ENCODE results near the gene MEFV. TPM values are rescaled to one million over a fixed set of nuclear protein-coding genes. Genes with fewer than 3 reads are reported as not detected.
"Not testable (repeated sequence)": the region's sequence is repeated elsewhere in the genome, so short reads cannot be mapped to it uniquely, and the experiment has no call there.

Gene MEFV
- total RNA-seq, 1 donor from 2014 or later, result 1.1 TPM

- no peak for ATAC-seq
- no peak for DNase-seq (ENCODE audit: missing footprints)
- intact Hi-C loops (cut with DNase I), result loop anchor here (2.0 to 5.0 kb wide), 2 partner anchors 27 to 46 kb away; partner anchors contain the start of gene ZNF263
Observed at GRCh38 chr16:3235856-3236669, 20.4 kb downstream of the MEFV start.

- peak; percentile 99 for ATAC-seq
- intact Hi-C loops (cut with DNase I), result loop anchor here (2.0 to 5.0 kb wide), 3 partner anchors 28 to 67 kb away; partner anchors contain the start of gene ZNF263
- peak; percentile 99 for DNase-seq (ENCODE audit: missing footprints)
Observed at GRCh38 chr16:3234857-3235561, 21.4 kb downstream of the MEFV start, which contains the start of gene ZNF200. ZNF200 (minus strand) TSS chr16:3235158; CDS start chr16:3233755, 1,403 bp downstream.

- ATAC-seq, result no peak
Observed at GRCh38 chr16:3234543-3234856, 21.9 kb downstream of the MEFV start.

GRCh38 chr16:3223913-3224515 lies 32.4 kb downstream of the MEFV start:
- ATAC-seq (no peak), DNase-seq (ENCODE audit: missing footprints) (no peak)
- intact Hi-C loops (cut with DNase I), result no loop called here

More at GRCh38 chr16:3234543-3234856, 21.9 kb downstream of the MEFV start:
- intact Hi-C loops (cut with DNase I), result loop anchor here (2.0 to 5.0 kb wide), 2 partner anchors 28 to 68 kb away; no protein-coding TSS in a partner anchor
- no peak for DNase-seq (ENCODE audit: missing footprints)

GRCh38 chr16:3220839-3221238 lies 35.6 kb downstream of the MEFV start:
- DNase-seq (ENCODE audit: missing footprints), result no peak
- ATAC-seq, result no peak
- intact Hi-C loops (cut with DNase I), result no loop called here

- ATAC-seq (no peak), DNase-seq (ENCODE audit: missing footprints) (no peak)
- intact Hi-C loops (cut with DNase I), result no loop called here
Observed at GRCh38 chr16:3216263-3216640, 40.2 kb downstream of the MEFV start.

- intact Hi-C loops (cut with DNase I), result no loop called here
- no peak for ATAC-seq
- DNase-seq (ENCODE audit: missing footprints), result no peak
Observed at GRCh38 chr16:3215601-3216262, 40.7 kb downstream of the MEFV start.

GRCh38 chr16:3214904-3215600 lies 41.4 kb downstream of the MEFV start:
- DNase-seq (ENCODE audit: missing footprints), result no peak

GRCh38 chr16:3212567-3212966 lies 43.9 kb downstream of the MEFV start:
- ATAC-seq (no peak), DNase-seq (ENCODE audit: missing footprints) (no peak)
- intact Hi-C loops (cut with DNase I), result no loop called here

More at GRCh38 chr16:3214904-3215600, 41.4 kb downstream of the MEFV start:
- intact Hi-C loops (cut with DNase I), result no loop called here
- ATAC-seq, result no peak

GRCh38 chr16:3212006-3212405 lies 44.4 kb downstream of the MEFV start:
- no peak for DNase-seq (ENCODE audit: missing footprints)
- intact Hi-C loops (cut with DNase I), result no loop called here
- ATAC-seq, result no peak

- intact Hi-C loops (cut with DNase I), result no loop called here
- ATAC-seq (no peak), DNase-seq (ENCODE audit: missing footprints) (no peak)
Observed at GRCh38 chr16:3207086-3207953, 49.1 kb downstream of the MEFV start.

GRCh38 chr16:3205939-3206338 lies 50.5 kb downstream of the MEFV start:
- not testable (repeated sequence) for DNase-seq (ENCODE audit: missing footprints); ATAC-seq

GRCh38 chr16:3202903-3203539 lies 53.4 kb downstream of the MEFV start:
- intact Hi-C loops (cut with DNase I), result no loop called here
- ATAC-seq (no peak), DNase-seq (ENCODE audit: missing footprints) (no peak)

More at GRCh38 chr16:3205939-3206338, 50.5 kb downstream of the MEFV start:
- intact Hi-C loops (cut with DNase I), result not testable (repeated sequence)

GRCh38 chr16:3198334-3199072 lies 57.9 kb downstream of the MEFV start:
- ATAC-seq, result no peak
- no peak for DNase-seq (ENCODE audit: missing footprints)
- intact Hi-C loops (cut with DNase I), result no loop called here

GRCh38 chr16:3197694-3198333 lies 58.6 kb downstream of the MEFV start:
- intact Hi-C loops (cut with DNase I); ATAC-seq; DNase-seq (ENCODE audit: missing footprints): not testable (repeated sequence)

GRCh38 chr16:3195975-3196374 lies 60.5 kb downstream of the MEFV start:
- DNase-seq (ENCODE audit: missing footprints) (no peak), ATAC-seq (no peak)
- intact Hi-C loops (cut with DNase I), result no loop called here
